Mononuclear cell (primary cell): ENCODE data around the gene DMPK. TPM values are rescaled to one million over a fixed set of nuclear protein-coding genes. Genes with fewer than 3 reads are reported as not detected.
"Not testable (repeated sequence)": the region's sequence is repeated elsewhere in the genome, so short reads cannot be mapped to it uniquely, and the experiment has no call there.

Source experiments
- H3K27me3 ChIP-seq: 2 replicates; pipeline ENCODE4 v1.6.0; 2011; ENCODE audit warnings: low read length, control low read depth; ENCODE audit not compliant: insufficient read depth
- H3K4me1 ChIP-seq: 2 replicates; pipeline ENCODE4 v1.5.1; 2011; ENCODE audit warnings: mild to moderate bottlenecking, low read length, control low read depth; ENCODE audit not compliant: insufficient read depth
- H3K4me3 ChIP-seq: 2 replicates; pipeline ENCODE4 v1.5.1; 2011; ENCODE audit warnings: mild to moderate bottlenecking, low read length, moderate library complexity
- H3K9me3 ChIP-seq: 2 replicates; pipeline ENCODE4 v1.5.1; 2011; ENCODE audit warnings: low read depth, mild to moderate bottlenecking, control low read depth, low read length
- total RNA-seq: library from RNA; depleted of rRNA; stranded (reverse); fragments of >200 nt; gene quantifications from one replicate; pipeline ENCODE4 v1.2.3, GENCODE V29; 2012

Gene DMPK
- total RNA-seq, 1 donor: 5.8 TPM

- Histone ChIP-seq H3K4me3 (no peak overlapping the region), H3K27me3 (peaks cover 17% of the 10 kb centered on the region), H3K4me1 (peaks cover 5% of the 10 kb centered on the region), H3K9me3 (no peaks in the 10 kb centered on the region)
These were observed 19.2 kb downstream of the DMPK start for GRCh38 chr19:45762870-45763631.

GRCh38 chr19:45761714-45762113 lies 20.6 kb downstream of the DMPK start:
- H3K4me3 ChIP-seq: no peak overlapping the region
- peaks cover 3% of the 10 kb centered on the region for H3K27me3 ChIP-seq
- no peaks in the 10 kb centered on the region for H3K4me1 ChIP-seq

GRCh38 chr19:45758921-45759320 lies 23.4 kb downstream of the DMPK start:
- Histone ChIP-seq H3K4me3 (no peak overlapping the region), H3K4me1 (no peaks in the 10 kb centered on the region), H3K9me3 (no peaks in the 10 kb centered on the region), H3K27me3 (no peaks in the 10 kb centered on the region)

More at GRCh38 chr19:45761714-45762113, 20.6 kb downstream of the DMPK start:
- H3K9me3 ChIP-seq: no peaks in the 10 kb centered on the region

- Histone ChIP-seq H3K9me3 (no peaks in the 10 kb centered on the region), H3K4me3 (no peak overlapping the region), H3K4me1 (no peaks in the 10 kb centered on the region), H3K27me3 (no peaks in the 10 kb centered on the region)
These were observed 24.6 kb downstream of the DMPK start for GRCh38 chr19:45757695-45758094.

- Histone ChIP-seq H3K4me1 (no peaks in the 10 kb centered on the region), H3K27me3 (no peaks in the 10 kb centered on the region), H3K9me3 (no peaks in the 10 kb centered on the region), H3K4me3 (no peak overlapping the region)
These were observed 28.0 kb downstream of the DMPK start for GRCh38 chr19:45754323-45754722.

- H3K4me1 ChIP-seq: no peaks in the 10 kb centered on the region
- no peaks in the 10 kb centered on the region for H3K27me3 ChIP-seq
These were observed 28.7 kb downstream of the DMPK start for GRCh38 chr19:45753548-45753947.

GRCh38 chr19:45752639-45753038 lies 29.7 kb downstream of the DMPK start:
- Histone ChIP-seq H3K9me3 (no peaks in the 10 kb centered on the region), H3K4me3 (no peak overlapping the region), H3K4me1 (no peaks in the 10 kb centered on the region), H3K27me3 (no peaks in the 10 kb centered on the region)

More at GRCh38 chr19:45753548-45753947, 28.7 kb downstream of the DMPK start:
- Histone ChIP-seq H3K4me3 (no peak overlapping the region), H3K9me3 (no peaks in the 10 kb centered on the region)

- H3K4me1 ChIP-seq, H3K27me3 ChIP-seq, H3K9me3 ChIP-seq, H3K4me3 ChIP-seq: not testable (repeated sequence)
These were observed 30.8 kb downstream of the DMPK start for GRCh38 chr19:45751483-45751882.

- Histone ChIP-seq H3K4me1 (no peaks in the 10 kb centered on the region), H3K27me3 (no peaks in the 10 kb centered on the region), H3K4me3 (no peak overlapping the region), H3K9me3 (no peaks in the 10 kb centered on the region)
These were observed 34.8 kb downstream of the DMPK start for GRCh38 chr19:45747513-45747912.

- no peaks in the 10 kb centered on the region for H3K4me1 ChIP-seq
- H3K9me3 ChIP-seq: no peaks in the 10 kb centered on the region
- H3K4me3 ChIP-seq: no peak overlapping the region
- H3K27me3 ChIP-seq: no peaks in the 10 kb centered on the region
These were observed 35.4 kb downstream of the DMPK start for GRCh38 chr19:45746866-45747265.

- Histone ChIP-seq H3K9me3 (no peaks in the 10 kb centered on the region), H3K27me3 (no peaks in the 10 kb centered on the region), H3K4me3 (no peak overlapping the region), H3K4me1 (no peaks in the 10 kb centered on the region)
These were observed 36.7 kb downstream of the DMPK start for GRCh38 chr19:45745606-45746005.

GRCh38 chr19:45742969-45743368 lies 39.3 kb downstream of the DMPK start:
- peaks cover 13% of the 10 kb centered on the region for H3K4me1 ChIP-seq
- H3K4me3 ChIP-seq: no peak overlapping the region
- H3K27me3 ChIP-seq: no peaks in the 10 kb centered on the region
- H3K9me3 ChIP-seq: no peaks in the 10 kb centered on the region

- Histone ChIP-seq H3K4me1 (peaks cover 13% of the 10 kb centered on the region), H3K9me3 (no peaks in the 10 kb centered on the region), H3K27me3 (no peaks in the 10 kb centered on the region), H3K4me3 (no peak overlapping the region)
These were observed 42.5 kb downstream of the DMPK start for GRCh38 chr19:45739498-45740439.

GRCh38 chr19:45733160-45733810 lies 49.0 kb downstream of the DMPK start, which contains the start of gene MEIOSIN:
MEIOSIN (plus strand) TSS chr19:45733439; CDS start chr19:45735377, 1,938 bp downstream.
- no peaks in the 10 kb centered on the region for H3K9me3 ChIP-seq
- H3K4me3 ChIP-seq: no peak within 1 kb of the TSS
- peaks cover 17% of the 10 kb centered on the region for H3K4me1 ChIP-seq
- H3K27me3 ChIP-seq: no peaks in the 10 kb centered on the region
